Activated CD4-positive, alpha-beta T cell treated with anti-CD3 and anti-CD28 coated beads, Interleukin-2, amount 50 U/mL, for 24 hours (primary cell): Measurements from ENCODE around the gene NLK.
"Not testable (repeated sequence)": the region's sequence is repeated elsewhere in the genome, so short reads cannot be mapped to it uniquely, and the experiment has no call there.

Source experiments
- DNase-seq, 2 donors: peaks; one replicate each; pipeline ENCODE4 v3.0.0-alpha.2; 2020; ENCODE audit warnings: low read depth in 1 of 2, low spot score in 1 of 2

The NLK gene

GRCh38 chr17:28042657-28042720 is at the start of gene NLK:
Gene NLK, plus strand, starts transcription at chr17:28042677. Its CDS starts 197 bp downstream, at chr17:28042874.
- DNase-seq = no peak

GRCh38 chr17:27993161-27993695 is 49.2 kb upstream of the NLK start:
- DNase-seq = no peak

- no peak for DNase-seq
Observed at GRCh38 chr17:27993723-27994310, 48.7 kb upstream of the NLK start.

GRCh38 chr17:27994586-27994985 is 47.9 kb upstream of the NLK start:
- no peak for DNase-seq

- no peak for DNase-seq
Observed at GRCh38 chr17:27995554-27995953, 46.9 kb upstream of the NLK start.

- DNase-seq = no peak
Observed at GRCh38 chr17:27996202-27997043, 46.1 kb upstream of the NLK start.

GRCh38 chr17:27997044-27997401 is 45.5 kb upstream of the NLK start:
- no peak for DNase-seq

GRCh38 chr17:27997522-27997921 is 45.0 kb upstream of the NLK start:
- no peak for DNase-seq

GRCh38 chr17:28001149-28001548 is 41.3 kb upstream of the NLK start:
- DNase-seq = no peak

- DNase-seq = no peak
Observed at GRCh38 chr17:28004344-28004743, 38.1 kb upstream of the NLK start.

- not testable (repeated sequence) for DNase-seq
Observed at GRCh38 chr17:28007925-28008324, 34.6 kb upstream of the NLK start.

- DNase-seq = no peak
Observed at GRCh38 chr17:28008513-28008912, 34.0 kb upstream of the NLK start.

GRCh38 chr17:28010406-28010805 is 32.1 kb upstream of the NLK start:
- DNase-seq = no peak

- DNase-seq = no peak
Observed at GRCh38 chr17:28018439-28019070, 23.9 kb upstream of the NLK start.

- DNase-seq = no peak
Observed at GRCh38 chr17:28020515-28020914, 22.0 kb upstream of the NLK start.

- no peak for DNase-seq
Observed at GRCh38 chr17:28029044-28029443, 13.4 kb upstream of the NLK start.

GRCh38 chr17:28030386-28030785 is 12.1 kb upstream of the NLK start:
- no peak for DNase-seq

- no peak for DNase-seq
Observed at GRCh38 chr17:28031174-28031573, 11.3 kb upstream of the NLK start.

- no peak for DNase-seq
Observed at GRCh38 chr17:28033972-28034714, 8.3 kb upstream of the NLK start.

GRCh38 chr17:28035452-28035851 is 7.0 kb upstream of the NLK start:
- not testable (repeated sequence) for DNase-seq

GRCh38 chr17:28035884-28036283 is 6.6 kb upstream of the NLK start:
- not testable (repeated sequence) for DNase-seq

GRCh38 chr17:28038802-28039201 is 3.7 kb upstream of the NLK start:
- DNase-seq = no peak
